ENCODE results near the gene IGFBP7.

Gene IGFBP7

DNA sequence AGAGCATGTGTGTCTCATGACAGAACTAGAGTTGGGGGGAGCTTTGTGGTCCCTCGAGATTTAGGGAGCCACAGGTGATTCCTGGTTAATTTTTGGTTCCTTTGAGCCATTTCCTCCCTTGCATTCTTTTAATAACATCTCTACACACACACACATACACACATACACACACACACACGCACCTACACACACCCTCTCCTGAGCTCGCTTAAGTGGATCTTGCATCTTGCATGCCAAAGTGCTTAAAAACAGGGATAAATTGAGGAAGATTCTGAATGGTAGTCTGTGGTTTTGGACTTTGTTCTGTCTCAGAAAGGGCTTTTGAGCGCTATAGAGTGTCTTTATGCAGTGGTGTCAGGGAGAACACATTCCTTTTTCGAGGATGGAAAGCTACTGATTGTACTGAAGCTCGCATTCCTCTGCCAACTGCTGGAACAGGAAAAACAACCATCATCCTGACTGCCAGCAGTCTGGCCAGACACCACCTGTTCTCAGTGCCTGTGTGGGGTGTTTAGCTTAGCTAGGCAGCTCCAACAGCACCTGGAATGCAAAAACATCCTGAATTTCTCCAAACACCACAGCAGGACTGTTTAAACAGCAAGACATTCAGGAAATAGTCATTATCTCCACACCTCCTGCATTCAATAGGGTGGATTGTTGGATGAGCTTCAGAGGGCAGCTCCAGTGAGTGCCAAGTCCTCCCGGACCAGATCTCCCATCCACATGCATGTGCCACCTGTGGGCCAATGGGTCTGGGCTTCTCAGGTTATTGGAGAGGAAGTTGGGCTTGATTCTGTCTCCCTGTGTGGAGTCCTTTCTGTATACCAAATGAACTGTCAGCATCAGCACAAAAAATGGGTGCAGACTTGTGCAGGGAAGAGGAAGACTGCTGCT, 21.9 kb upstream of the IGFBP7 start:
- DNase-seq (ENCODE audit: low spot score) = no peak

DNA sequence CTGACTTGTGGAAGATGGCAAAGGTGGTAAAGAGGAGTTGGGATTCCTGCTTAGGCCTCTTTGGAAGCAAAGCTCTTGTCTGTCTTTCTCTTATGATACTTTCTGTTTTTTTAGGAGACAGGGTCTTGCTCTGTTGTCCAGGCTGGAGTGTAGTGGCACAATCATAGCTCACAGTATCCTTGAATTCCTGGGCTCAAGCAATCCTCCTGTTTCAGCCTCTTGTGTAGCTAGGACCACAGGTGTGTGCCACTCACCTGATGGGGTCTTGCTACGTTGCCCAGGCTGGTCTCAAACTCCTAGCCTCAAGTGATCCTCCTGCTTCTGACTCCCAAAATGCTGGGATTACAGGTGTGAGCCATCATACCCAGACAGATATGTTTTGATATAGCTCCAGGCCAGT, 19.3 kb upstream of the IGFBP7 start:
- no peak for DNase-seq (ENCODE audit: low spot score)

DNA sequence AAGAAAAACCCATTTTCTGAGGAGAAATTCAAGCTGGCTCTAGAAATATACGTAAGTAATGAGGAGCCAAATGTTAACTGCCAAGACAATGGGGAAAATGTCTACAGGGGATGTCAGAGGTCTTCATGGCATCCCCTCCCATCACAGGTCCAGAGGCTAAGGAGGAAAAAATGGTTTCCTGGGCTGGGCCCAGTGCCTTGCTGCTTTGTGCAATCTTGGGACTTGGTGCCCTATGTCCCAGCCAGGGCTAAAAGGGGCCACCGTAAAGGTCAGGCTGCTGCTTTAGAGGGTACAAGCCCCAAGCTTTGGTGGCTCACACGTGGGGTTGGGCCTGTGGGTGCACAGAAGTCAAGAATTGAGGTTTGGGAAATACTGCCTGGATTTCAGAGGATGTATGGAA, 17.2 kb upstream of the IGFBP7 start:
- DNase-seq (ENCODE audit: low spot score) = no peak

DNA sequence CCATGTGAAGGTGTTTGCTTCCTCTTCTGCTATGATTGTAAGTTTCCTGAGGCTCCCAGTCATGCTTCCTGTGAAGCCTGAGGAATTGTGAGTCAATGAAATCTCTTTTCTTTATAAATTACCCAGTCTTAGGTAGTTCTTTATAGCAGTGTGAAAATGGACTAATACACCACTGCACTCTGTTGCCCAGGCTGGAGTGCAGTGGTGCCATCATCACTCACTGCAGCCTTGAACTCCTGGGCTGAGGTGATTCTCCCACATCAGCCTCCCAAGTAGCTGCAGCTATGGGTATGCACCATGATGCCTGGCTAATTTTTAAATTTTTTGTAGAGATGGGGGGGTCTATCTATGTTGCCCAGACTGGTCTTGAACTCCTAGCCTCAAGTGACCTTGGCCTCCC, 15.8 kb upstream of the IGFBP7 start:
- no peak for DNase-seq (ENCODE audit: low spot score)

DNA sequence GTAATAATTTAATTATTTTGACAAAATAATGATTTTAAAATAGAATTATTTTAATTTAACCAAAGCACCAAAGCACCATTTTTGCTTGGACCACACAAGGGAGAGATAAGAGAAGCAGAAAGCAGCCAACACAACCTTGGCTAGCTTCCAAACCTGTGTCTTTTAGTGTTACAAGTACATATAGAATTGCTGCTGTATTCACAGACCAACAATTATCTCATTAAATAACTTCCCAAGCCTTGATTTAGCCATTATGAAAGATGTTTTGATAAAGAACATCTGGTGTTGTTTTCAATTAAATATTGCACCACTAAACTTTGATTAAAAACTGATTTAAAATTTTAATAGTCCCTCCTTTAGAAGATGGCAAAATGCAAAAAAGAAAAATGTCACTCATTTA, 14.0 kb upstream of the IGFBP7 start:
- DNase-seq (ENCODE audit: low spot score) = no peak

DNA sequence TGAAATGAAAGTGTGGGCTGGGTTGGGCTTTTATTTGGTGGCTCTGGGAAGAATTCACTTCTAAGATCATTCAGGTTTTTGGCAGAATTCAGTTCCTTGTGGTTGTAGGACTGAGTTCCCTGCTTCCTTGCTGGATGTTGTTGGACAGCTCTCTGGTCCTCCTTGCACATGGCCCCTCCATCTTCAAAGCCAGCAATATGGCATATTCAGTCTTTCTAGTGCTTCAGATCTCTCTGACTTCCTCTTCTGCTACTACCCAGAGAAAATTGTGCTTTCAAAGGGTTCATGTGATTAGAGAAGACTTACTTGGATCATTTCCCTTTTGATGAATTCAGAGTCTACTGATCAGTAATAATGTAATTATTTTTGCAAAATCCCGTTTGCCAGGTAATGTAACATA, 12.8 kb upstream of the IGFBP7 start:
- DNase-seq (ENCODE audit: low spot score) = no peak

DNA sequence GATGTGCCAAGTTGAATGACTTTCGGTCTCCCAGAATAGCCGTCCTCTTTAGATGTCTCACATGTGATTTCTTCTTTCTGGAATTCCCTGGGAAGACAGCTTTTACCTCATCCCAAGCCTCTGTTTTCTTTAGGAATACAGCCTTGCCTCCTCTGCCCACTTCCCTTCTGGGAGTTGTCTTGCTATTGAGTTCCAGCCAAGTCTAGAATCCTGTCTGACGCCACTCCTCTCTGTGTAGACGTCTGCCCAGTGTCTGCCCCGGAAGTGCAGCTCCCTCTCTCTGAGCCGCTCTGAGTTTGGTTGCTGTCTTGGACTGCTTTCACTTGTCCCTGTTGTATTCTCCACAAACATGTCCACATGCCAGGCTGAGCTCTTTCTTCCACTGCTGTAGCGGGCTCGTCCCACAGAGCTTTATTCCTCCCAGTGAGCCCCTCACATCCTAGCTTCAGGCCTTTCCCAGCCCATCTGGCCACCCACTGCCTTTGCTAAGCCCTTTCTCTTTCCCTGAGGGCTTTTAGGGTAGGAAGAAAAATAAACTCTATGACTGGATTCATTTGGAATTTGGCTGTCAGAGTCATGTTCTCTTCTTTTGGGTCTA, 9.0 kb upstream of the IGFBP7 start:
- no peak for DNase-seq (ENCODE audit: low spot score)

DNA sequence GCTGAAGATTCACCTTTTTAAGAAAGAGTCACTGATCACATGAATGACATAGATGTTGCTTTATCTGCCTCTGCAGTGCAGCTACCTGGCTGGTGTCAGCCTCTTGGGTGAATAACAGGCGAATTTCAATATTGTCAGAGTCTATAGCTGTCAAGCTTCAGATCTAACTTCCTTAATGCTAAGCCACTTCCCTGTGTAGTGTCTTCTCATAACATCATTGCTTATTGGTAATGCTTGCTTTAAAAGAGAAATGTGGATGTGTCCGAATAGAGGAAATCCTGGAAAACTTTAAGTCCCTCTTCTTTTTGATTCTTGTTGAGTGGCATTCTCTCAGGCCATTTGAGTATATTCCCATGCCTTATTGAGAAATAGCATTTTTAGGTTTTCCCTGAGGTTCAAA, 7.3 kb upstream of the IGFBP7 start:
- DNase-seq (ENCODE audit: low spot score) = no peak

DNA sequence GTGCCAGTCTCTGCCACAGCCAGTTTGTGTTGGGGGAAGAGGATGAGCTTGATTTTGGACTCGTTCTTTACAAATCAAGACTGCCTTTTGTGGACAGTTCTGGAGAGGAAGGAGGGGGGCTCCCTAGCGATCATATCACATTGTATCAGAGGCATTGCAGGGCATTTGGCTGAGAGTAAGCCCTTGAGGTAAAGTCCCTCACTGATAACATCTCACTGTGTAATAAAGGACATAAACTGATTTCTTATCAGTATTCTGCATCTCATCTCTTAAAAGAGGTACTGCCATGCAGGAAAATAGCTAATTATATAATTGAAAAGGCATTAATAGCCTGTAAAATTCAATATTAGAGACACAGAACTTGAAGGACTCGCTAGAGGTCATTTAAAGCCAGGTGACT, 6.1 kb upstream of the IGFBP7 start:
- no peak for DNase-seq (ENCODE audit: low spot score)

DNA sequence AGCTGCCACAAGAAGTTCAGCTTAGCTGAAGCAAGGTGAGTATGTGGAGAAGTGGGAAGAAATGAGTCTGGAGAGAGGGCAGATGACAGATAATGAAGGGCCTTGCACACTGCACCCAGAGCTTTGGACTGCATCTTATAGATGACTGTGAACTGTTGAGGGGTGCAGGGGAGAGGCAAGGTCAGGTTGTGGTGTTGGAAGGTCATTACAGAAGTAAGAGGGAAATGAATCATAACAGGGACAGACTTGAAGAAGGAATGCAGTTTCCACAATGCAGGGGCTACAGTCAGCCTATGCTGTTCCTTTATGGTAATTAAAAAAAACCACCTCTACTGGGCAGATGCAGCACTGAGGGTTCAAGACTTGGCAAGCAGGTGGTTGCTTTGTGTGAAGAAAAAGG, 4.8 kb upstream of the IGFBP7 start:
- no peak for DNase-seq (ENCODE audit: low spot score)

DNA sequence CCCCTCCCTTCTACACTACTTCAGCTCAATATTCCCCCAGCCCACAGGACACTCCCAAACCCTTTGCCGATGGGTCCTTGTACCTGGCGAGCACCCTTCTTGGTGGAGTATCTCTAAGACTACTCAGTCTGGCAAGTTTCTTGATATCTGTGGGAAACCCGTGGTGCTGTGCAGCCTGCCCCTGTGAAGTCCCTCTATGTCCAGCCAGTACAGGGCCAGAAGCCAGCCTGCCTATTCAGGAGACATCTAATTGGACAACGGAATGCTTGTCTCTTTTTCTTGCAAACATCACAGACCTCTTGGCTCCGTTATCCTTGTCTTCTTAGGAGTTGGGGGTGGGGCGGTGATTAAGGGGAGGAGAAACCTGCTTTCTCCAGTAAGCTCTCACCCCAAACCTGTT, 3.7 kb upstream of the IGFBP7 start:
- DNase-seq (ENCODE audit: low spot score) = no peak

DNA sequence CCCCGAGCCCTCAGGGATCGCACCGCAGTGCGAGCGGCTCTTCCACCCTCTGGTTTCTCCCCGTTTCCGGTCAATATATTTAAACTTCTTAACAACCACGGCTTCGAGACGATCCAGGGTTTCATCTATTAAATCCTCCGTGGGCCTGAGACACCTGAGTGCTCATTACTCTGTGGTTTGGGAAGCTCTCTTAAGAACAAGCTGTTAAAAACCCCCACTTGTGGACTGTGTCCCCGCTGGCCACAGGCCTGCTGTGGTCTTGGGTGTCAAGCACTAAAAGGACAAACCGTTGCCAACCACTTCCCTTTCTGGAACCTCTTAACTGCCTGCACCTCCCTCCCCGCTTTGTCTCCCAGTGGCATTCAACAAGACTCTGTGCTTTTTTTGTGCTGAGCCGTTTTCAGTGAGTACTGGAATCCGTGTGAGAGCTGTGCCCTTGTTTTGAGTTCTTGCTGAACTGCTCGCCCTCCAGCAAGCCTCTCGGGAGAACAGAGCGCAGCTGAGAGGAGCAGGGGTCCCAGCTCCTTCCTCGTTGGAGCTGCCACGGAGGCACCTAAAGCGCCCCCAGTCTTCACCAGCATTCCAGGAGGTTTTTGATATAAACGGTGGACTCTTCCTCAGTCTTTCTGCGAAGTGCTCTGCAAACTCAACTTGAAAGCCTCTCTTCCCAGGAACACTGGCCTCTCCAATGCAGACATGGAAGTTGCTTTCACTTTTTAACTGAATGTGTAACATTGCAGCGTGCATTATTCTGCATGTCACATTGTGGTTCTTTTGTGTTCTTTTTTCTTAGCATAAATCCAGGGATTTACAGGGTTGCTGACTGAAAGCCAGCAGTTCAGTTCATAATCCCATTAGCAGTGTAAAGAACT, 691 bp upstream of the IGFBP7 start:
- DNase-seq (ENCODE audit: low spot score) = peak; percentile 70

DNA sequence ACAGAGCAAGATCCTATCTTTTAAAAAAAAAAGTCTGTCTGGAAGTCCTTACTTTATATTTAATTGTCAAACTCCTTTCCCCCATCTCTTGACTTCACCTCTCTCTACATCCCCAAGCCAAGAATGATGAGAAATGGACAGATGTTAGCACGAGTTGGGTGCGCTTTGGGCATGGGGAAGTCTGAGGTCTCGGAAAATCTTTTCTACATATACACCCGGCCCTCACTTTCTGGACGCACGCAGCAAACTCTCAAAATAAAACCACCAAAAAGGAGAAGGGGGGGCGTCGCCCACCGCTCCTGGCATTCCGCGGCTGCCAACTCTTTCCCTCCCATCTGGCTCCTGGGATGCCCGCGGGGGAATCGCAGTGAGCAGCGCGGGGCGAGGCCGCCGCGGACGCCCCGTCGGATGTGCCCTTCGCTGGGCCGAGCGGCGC, 756 bp downstream of the IGFBP7 start:
- DNase-seq (ENCODE audit: low spot score) = no peak

DNA sequence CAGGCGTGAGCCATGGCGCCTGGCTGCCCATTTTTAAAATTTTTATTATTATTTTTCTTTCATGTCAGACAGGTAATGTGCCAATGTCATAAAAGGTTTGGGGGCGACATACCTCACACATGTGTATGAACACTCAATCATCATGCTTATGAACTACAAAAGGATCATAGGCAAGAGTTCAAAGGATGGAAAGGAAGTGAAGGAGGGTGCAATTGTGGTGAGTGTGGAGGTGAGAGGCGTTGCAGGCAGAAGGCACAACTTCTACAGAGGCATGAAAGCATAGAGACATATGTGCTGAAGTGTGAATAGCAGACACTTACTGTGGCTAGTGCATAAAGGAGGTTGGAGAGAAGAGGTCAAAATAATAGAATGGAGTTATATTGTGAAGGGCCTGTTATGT, 4.0 kb downstream of the IGFBP7 start:
- DNase-seq (ENCODE audit: low spot score) = no peak

DNA sequence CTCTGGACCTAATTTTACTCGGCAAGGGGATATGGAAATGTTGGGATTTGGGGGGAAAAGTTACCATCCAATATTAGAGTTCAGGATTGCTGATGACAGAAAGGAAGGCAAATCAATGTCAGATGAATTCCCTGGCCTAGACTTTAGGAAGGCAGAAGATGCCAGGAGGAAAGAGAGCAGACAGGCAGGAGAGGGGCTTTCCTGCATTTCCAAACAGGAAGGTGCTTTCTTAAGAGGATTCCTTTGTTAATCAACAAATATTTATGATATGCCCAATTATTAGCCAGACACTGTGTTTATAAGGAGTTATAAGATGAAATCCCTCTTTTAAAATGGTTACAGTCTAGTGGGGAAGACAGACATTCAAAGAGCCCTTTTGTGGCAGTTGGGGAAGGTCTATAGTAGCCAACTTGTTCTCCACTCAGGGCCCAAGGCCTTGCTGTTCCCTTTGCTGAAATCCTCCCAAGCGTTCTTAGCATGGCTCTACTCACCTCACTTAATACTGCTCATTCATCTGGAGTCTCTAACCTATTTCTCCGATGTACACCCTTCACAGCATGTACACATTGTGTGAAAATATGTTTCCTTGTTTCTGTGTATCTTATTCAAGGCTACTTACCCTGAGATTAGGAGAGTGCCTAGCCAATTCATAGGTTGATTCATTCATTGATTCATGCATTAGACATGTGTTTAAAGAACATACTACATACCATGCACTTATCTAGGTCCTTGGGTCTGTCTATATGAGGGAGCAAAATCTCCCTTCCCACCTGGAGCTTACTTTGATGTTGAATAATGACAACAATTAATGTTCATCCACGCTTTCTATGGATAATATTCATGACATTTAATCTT, 5.3 kb downstream of the IGFBP7 start:
- no peak for DNase-seq (ENCODE audit: low spot score)

DNA sequence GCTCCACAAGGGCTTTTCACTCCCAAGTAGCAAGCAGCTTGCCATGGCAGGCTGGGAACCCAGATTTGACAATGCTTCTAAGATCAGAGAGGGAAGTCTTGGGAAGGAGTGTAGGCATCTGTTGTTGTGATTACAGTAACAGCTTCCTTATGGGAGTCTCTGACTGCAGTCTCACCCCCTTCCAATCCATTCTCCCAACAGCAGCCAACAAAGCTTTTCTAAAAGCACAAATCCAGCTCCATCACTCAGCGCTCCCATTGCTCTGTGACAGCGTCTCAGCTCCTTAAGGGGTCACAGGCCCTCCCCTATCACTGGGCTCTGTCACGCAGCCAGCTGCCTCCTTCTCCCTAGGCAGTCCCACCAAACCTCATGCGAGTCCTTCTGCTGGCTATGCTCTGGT, 7.1 kb downstream of the IGFBP7 start:
- DNase-seq (ENCODE audit: low spot score) = no peak

DNA sequence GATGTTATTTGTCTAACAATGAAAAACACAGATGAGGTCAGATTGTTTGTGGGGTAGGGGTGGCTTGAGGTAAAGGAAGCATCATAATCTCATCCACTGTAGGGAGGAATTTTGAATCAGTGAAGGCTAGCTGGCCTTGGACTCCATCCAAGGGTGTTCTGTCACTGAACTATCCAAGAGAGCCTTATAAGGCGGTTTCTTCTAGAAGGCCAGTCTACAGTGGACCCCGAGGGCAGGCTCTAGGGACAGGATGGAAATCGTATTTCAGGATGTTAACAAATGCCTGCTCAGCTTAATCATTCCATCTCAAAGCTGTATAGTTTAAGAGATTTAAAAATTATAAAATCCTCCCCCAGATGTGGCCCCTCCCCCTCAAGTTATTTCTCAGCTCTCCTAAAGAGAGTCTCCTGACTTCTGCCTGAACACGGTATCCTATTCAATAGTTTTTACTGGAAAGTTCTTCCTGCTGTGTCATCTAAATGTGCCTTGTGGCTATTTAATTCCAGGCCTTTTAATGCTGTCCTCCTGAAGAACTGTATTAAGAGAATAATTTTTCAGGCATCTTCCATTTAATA, 8.0 kb downstream of the IGFBP7 start:
- no peak for DNase-seq (ENCODE audit: low spot score)

DNA sequence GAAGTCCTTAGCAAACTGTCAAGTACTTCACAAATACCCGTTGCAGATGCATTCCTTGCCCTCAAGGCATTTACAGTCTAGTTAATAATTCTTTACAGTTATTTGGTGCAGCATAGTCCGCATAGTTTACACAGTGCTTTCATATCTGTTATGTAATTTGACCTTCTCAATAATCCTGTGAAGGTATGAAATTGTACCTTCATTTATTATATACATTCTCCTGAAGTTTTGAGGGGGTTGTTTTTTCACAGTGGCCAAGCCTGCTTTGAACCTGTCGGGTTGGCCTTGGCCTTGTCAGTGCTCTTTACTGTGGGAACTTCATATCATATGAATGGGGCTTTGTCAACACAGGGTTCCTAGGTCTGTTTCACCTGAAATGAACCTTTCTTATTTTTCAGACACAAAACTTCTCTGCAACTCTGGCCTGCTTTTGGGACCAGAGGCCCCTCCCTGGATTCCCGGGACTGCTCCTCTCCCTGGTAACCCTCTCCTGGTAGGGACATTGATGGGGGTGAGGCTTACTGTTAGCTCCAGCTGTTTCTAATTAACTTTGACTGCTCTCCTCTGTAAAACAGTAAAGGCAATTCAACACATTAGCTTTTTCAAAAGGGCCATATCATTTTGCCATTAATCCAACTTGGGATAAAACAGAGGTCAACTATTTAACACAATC, 9.1 kb downstream of the IGFBP7 start:
- no peak for DNase-seq (ENCODE audit: low spot score)

DNA sequence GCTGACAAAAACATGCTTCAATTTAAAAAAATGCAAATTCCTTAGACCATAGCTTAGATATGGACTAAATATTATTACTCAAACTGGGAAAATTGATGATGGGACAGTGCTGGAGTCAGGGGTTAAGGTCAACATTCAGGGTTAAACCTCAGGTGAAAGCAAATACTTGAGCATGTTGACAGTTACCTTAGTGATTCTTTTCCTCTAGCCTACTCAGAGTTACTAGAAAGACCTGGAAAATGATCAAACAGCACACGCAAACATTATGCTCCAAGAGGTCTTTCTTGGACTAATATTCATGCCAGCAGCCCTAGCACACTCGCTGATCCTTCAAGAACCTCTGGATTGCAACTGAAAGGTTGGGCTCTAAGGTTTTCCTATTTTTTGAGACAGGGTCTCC, 10.8 kb downstream of the IGFBP7 start:
- no peak for DNase-seq (ENCODE audit: low spot score)

DNA sequence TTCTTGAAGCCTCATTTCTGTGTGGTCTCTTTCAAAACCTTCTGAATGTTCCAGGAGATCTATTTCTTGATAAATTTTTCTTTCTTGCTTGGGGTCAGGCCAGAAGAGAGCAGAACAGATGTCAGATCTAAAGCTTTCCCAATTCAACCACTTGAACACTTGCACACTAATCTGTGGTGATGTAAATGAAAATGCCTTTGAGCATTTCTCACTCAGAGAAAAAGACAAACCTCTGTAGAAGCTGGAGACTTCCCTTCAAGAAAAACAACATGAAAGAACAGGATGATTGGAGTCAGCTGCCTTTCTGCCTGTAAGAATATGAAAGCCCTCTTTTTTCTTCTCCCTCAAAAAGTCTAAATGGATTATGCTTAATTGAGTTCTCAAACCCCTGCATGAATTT, 11.2 kb downstream of the IGFBP7 start:
- no peak for DNase-seq (ENCODE audit: low spot score)

DNA sequence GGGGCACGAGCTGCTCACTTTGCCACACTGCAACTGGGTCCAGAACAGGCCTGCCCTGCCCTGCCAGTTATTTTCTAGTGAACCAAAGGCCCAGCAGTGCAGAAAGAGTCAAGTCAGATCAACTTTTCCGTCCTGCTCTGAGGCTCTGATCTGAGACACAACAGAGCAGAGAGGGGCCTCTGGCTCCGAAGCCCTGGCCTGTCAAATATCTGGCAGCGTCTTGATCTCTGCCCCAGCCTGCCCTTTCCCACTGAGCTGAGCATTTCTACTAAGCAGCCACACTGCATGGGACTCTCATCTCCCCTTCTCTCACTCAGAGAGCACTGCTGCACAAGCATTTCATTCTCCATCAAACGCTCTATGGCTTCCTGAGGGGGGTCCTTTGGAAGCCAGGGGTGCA, 11.8 kb downstream of the IGFBP7 start:
- DNase-seq (ENCODE audit: low spot score) = no peak

Data from ecto neural progenitor cell (in vitro differentiated cells).